ENCODE data around the gene KCNK13. TPM values are rescaled to one million over a fixed set of nuclear protein-coding genes. Genes with fewer than 3 reads are reported as not detected.

KCNK13 gene
- total RNA-seq, 1 experiment from 2014 or later = 0.17 TPM

GRCh38 chr14:90188588-90188987, 126.8 kb downstream of the KCNK13 start:
- DNase-seq (ENCODE audit: low spot score) (no peak), ATAC-seq (no peak)
- Mint-ChIP-seq H3K36me3 (no peaks in the 10 kb centered on the region), H3K27ac (no peak overlapping the region), H3K9me3 (peaks cover 16% of the 10 kb centered on the region), H3K27me3 (ENCODE audit: low read depth) (peaks cover 5% of the 10 kb centered on the region; the same call in 1 of the 2 replicates), H3K4me1 (no peaks in the 10 kb centered on the region), H3K4me3 (no peak overlapping the region)
- TF ChIP-seq JUN (CRISPR knock-in tag; IDR thresholded peaks at IDR 0.05) = no peak
- no peak for TF ChIP-seq CBFB (CRISPR knock-in tag; IDR thresholded peaks at IDR 0.05; ENCODE audit: low read depth)
- TF ChIP-seq MXD4 (CRISPR knock-in tag; IDR thresholded peaks at IDR 0.05; ENCODE audit: borderline replicate concordance) = no peak
- TF ChIP-seq AFF4 (CRISPR knock-in tag; IDR thresholded peaks at IDR 0.05; ENCODE audit: borderline replicate concordance) = no peak
- TF ChIP-seq ZNF263 (CRISPR knock-in tag; IDR thresholded peaks at IDR 0.05; ENCODE audit: low read depth) = no peak
- TF ChIP-seq, protein P1, sequence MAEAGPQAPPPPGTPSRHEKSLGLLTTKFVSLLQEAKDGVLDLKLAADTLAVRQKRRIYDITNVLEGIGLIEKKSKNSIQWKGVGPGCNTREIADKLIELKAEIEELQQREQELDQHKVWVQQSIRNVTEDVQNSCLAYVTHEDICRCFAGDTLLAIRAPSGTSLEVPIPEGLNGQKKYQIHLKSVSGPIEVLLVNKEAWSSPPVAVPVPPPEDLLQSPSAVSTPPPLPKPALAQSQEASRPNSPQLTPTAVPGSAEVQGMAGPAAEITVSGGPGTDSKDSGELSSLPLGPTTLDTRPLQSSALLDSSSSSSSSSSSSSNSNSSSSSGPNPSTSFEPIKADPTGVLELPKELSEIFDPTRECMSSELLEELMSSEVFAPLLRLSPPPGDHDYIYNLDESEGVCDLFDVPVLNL (CRISPR knock-in tag; IDR thresholded peaks at IDR 0.05; ENCODE audit: borderline replicate concordance, low read depth) = no peak
- TF ChIP-seq ETV6 (CRISPR knock-in tag; IDR thresholded peaks at IDR 0.05) = no peak
- TF ChIP-seq, protein P2, sequence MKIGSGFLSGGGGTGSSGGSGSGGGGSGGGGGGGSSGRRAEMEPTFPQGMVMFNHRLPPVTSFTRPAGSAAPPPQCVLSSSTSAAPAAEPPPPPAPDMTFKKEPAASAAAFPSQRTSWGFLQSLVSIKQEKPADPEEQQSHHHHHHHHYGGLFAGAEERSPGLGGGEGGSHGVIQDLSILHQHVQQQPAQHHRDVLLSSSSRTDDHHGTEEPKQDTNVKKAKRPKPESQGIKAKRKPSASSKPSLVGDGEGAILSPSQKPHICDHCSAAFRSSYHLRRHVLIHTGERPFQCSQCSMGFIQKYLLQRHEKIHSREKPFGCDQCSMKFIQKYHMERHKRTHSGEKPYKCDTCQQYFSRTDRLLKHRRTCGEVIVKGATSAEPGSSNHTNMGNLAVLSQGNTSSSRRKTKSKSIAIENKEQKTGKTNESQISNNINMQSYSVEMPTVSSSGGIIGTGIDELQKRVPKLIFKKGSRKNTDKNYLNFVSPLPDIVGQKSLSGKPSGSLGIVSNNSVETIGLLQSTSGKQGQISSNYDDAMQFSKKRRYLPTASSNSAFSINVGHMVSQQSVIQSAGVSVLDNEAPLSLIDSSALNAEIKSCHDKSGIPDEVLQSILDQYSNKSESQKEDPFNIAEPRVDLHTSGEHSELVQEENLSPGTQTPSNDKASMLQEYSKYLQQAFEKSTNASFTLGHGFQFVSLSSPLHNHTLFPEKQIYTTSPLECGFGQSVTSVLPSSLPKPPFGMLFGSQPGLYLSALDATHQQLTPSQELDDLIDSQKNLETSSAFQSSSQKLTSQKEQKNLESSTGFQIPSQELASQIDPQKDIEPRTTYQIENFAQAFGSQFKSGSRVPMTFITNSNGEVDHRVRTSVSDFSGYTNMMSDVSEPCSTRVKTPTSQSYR (CRISPR knock-in tag; IDR thresholded peaks at IDR 0.05) = no peak
- no peak for TF ChIP-seq MYBL2 (CRISPR knock-in tag; IDR thresholded peaks at IDR 0.05)
- no peak for TF ChIP-seq MLX (CRISPR knock-in tag; IDR thresholded peaks at IDR 0.05)
- TF ChIP-seq, protein P3, sequence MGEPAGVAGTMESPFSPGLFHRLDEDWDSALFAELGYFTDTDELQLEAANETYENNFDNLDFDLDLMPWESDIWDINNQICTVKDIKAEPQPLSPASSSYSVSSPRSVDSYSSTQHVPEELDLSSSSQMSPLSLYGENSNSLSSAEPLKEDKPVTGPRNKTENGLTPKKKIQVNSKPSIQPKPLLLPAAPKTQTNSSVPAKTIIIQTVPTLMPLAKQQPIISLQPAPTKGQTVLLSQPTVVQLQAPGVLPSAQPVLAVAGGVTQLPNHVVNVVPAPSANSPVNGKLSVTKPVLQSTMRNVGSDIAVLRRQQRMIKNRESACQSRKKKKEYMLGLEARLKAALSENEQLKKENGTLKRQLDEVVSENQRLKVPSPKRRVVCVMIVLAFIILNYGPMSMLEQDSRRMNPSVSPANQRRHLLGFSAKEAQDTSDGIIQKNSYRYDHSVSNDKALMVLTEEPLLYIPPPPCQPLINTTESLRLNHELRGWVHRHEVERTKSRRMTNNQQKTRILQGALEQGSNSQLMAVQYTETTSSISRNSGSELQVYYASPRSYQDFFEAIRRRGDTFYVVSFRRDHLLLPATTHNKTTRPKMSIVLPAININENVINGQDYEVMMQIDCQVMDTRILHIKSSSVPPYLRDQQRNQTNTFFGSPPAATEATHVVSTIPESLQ (CRISPR knock-in tag; IDR thresholded peaks at IDR 0.05) = no peak
- no peak for TF ChIP-seq ATF3 (CRISPR knock-in tag; conservative IDR thresholded peaks at IDR 0.05)
- no peak for TF ChIP-seq NFATC4 (CRISPR knock-in tag; IDR thresholded peaks at IDR 0.05)
- TF ChIP-seq EMX1 (CRISPR knock-in tag; IDR thresholded peaks at IDR 0.05) = no peak
- TF ChIP-seq, protein P4, sequence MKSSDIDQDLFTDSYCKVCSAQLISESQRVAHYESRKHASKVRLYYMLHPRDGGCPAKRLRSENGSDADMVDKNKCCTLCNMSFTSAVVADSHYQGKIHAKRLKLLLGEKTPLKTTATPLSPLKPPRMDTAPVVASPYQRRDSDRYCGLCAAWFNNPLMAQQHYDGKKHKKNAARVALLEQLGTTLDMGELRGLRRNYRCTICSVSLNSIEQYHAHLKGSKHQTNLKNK (CRISPR knock-in tag; IDR thresholded peaks at IDR 0.05) = no peak
- no peak for TF ChIP-seq ZNF317 (CRISPR knock-in tag; IDR thresholded peaks at IDR 0.05; ENCODE audit: borderline replicate concordance, low read depth)
- TF ChIP-seq, protein P5, sequence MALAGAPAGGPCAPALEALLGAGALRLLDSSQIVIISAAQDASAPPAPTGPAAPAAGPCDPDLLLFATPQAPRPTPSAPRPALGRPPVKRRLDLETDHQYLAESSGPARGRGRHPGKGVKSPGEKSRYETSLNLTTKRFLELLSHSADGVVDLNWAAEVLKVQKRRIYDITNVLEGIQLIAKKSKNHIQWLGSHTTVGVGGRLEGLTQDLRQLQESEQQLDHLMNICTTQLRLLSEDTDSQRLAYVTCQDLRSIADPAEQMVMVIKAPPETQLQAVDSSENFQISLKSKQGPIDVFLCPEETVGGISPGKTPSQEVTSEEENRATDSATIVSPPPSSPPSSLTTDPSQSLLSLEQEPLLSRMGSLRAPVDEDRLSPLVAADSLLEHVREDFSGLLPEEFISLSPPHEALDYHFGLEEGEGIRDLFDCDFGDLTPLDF (CRISPR knock-in tag; IDR thresholded peaks at IDR 0.05) = no peak
- TF ChIP-seq ERG (CRISPR knock-in tag; IDR thresholded peaks at IDR 0.05) = no peak
- TF ChIP-seq TEAD1 (CRISPR knock-in tag; IDR thresholded peaks at IDR 0.05) = no peak
- no peak for TF ChIP-seq ESRRA (CRISPR knock-in tag; IDR thresholded peaks at IDR 0.05; ENCODE audit: borderline replicate concordance)
- ChIA-PET POLR2A (no interaction called here), CTCF (no interaction called here)
